ENCODE data around the gene RNF128. TPM values are rescaled to one million over a fixed set of nuclear protein-coding genes. Genes with fewer than 3 reads are reported as not detected.
A peak's percentile ranks its signal among the peaks of the same experiment; 100 is the strongest.
"Not testable (repeated sequence)": the region's sequence is repeated elsewhere in the genome, so short reads cannot be mapped to it uniquely, and the experiment has no call there.

RNF128 gene
- total RNA-seq, 1 experiment from 2014 or later: 61.5 TPM

GRCh38 chrX:106748377-106748776, 21.9 kb downstream of the RNF128 start:
- DNase-seq (ENCODE audit: low spot score): no peak

- DNase-seq (ENCODE audit: low spot score): no peak
Observed at GRCh38 chrX:106751407-106751806, 24.9 kb downstream of the RNF128 start.

- DNase-seq (ENCODE audit: low spot score): no peak
Observed at GRCh38 chrX:106752101-106752678, 25.7 kb downstream of the RNF128 start.

- not testable (repeated sequence) for DNase-seq (ENCODE audit: low spot score)
Observed at GRCh38 chrX:106769288-106769687, 42.8 kb downstream of the RNF128 start.

- DNase-seq (ENCODE audit: low spot score): no peak
Observed at GRCh38 chrX:106774981-106775380, 48.5 kb downstream of the RNF128 start.

GRCh38 chrX:106780264-106780663, 53.8 kb downstream of the RNF128 start:
- no peak for DNase-seq (ENCODE audit: low spot score)

- DNase-seq (ENCODE audit: low spot score): peak; percentile 85
Observed at GRCh38 chrX:106780664-106781377, 54.3 kb downstream of the RNF128 start.

GRCh38 chrX:106783716-106784115, 57.2 kb downstream of the RNF128 start:
- DNase-seq (ENCODE audit: low spot score): no peak

- peak; percentile 44 for DNase-seq (ENCODE audit: low spot score)
Observed at GRCh38 chrX:106791495-106791894, 65.0 kb downstream of the RNF128 start.

GRCh38 chrX:106802063-106802387, 75.5 kb downstream of the RNF128 start:
- DNase-seq (ENCODE audit: low spot score): no peak

- peak; percentile 95 for DNase-seq (ENCODE audit: low spot score)
Observed at GRCh38 chrX:106802388-106803275, 76.1 kb downstream of the RNF128 start, which contains the start of gene TBC1D8B. Gene TBC1D8B (plus strand): TSS chrX:106802673. CDS start chrX:106802854, 181 bp downstream.

- no peak for DNase-seq (ENCODE audit: low spot score)
Observed at GRCh38 chrX:106811131-106811910, 84.8 kb downstream of the RNF128 start.

- not testable (repeated sequence) for DNase-seq (ENCODE audit: low spot score)
Observed at GRCh38 chrX:106812930-106813329, 86.4 kb downstream of the RNF128 start.

GRCh38 chrX:106814093-106814492, 87.6 kb downstream of the RNF128 start:
- DNase-seq (ENCODE audit: low spot score): not testable (repeated sequence)

Other genes with a start within 250 kb of the RNF128 start
- not detected in 2 replicates for gene RADX, start 114.7 kb upstream of the RNF128 start, total RNA-seq (2014; rRNA removed; shearing (Covaris generic))
- gene TBC1D8B, start 76.0 kb downstream of the RNF128 start, total RNA-seq (2014; rRNA removed; shearing (Covaris generic)): 1.5 and 2.5 TPM in 2 replicates
- 0.28 TPM in 1 of 2 replicates, not detected in the other for gene RIPPLY1, start 176.6 kb downstream of the RNF128 start, total RNA-seq (2014; rRNA removed; shearing (Covaris generic))
- 55.7 and 55.9 TPM in 2 replicates for gene CLDN2, start 193.7 kb downstream of the RNF128 start, total RNA-seq (2014; rRNA removed; shearing (Covaris generic))

Measured in HT-29 (cell line).